ENCODE data around the gene RPL37.
"Not testable (repeated sequence)": the region's sequence is repeated elsewhere in the genome, so short reads cannot be mapped to it uniquely, and the experiment has no call there.

DNA sequence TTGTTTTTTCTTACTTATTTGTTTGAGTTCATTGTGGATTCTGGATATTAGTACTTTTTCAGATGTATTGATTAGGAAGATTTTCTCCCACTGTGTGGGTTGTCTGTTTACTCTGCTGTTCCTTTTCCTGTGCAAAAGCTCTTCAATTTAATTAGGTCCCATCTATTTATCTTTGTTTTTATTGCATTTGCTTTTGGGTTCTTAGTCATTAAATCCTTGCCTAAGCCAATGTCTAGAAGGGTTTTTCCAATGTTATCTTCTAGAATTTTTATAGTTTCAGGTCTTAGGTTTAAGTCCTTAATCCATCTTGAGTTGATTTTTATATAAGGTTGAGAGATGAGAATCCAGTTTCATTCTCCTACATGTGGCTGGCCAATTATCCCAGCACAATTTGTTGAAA is 40.7 kb downstream of the RPL37 start:
- not testable (repeated sequence) for TF ChIP-seq MTA1 (IDR thresholded peaks at IDR 0.05; ENCODE audit: borderline replicate concordance); EZH2 (IDR thresholded peaks at IDR 0.05; ENCODE audit: borderline replicate concordance, low read depth, low read length); CBX1 (IDR thresholded peaks at IDR 0.05; ENCODE audit: low read depth); FOXM1 (IDR thresholded peaks at IDR 0.05; ENCODE audit: low read depth); FOXM1 (CRISPR knock-in tag; IDR thresholded peaks at IDR 0.05; ENCODE audit: low read depth)
